HG03045 (cell line): ENCODE results near the gene CYBRD1.
"Not testable (repeated sequence)": the region's sequence is repeated elsewhere in the genome, so short reads cannot be mapped to it uniquely, and the experiment has no call there.

ENCODE experiments used
- ATAC-seq: cut with Tn5 transposase; IDR thresholded peaks from one replicate; pipeline ENCODE4 v1.9.1; 2021; ENCODE audit warnings: mild to moderate bottlenecking, moderate library complexity; ENCODE audit not compliant: unreplicated experiment

CYBRD1 gene, protein sequence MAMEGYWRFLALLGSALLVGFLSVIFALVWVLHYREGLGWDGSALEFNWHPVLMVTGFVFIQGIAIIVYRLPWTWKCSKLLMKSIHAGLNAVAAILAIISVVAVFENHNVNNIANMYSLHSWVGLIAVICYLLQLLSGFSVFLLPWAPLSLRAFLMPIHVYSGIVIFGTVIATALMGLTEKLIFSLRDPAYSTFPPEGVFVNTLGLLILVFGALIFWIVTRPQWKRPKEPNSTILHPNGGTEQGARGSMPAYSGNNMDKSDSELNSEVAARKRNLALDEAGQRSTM

DNA sequence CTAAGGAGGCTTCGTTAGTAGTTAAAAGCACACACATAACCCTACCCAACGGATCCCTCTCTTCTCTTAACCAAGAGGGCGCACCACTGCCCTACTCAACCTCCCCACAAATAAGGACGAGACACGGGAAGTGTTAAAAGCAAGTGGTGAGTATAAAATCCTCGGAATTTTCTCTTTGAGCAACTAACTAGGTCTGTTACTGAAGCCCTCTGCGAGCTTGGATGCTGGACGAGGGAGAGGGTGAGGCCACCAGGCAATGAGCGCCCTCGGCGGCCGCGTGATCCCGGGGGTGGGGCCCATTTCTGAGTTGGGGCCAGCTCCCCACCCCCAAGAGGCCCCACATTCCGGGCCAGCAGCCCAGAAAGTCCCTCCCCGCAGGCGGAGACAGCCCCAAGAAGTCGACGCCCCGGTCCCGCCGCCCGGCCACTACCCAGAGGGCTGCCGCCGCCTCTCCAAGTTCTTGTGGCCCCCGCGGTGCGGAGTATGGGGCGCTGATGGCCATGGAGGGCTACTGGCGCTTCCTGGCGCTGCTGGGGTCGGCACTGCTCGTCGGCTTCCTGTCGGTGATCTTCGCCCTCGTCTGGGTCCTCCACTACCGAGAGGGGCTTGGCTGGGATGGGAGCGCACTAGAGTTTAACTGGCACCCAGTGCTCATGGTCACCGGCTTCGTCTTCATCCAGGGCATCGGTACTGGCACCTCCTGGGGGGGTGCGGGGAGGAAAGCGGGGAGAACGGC, at the start of gene CYBRD1:
Gene CYBRD1, plus strand, starts transcription at position 423 of the 736 bp plus-strand sequence. Its CDS starts 72 bp downstream, at position 495.
- ATAC-seq, result peak; percentile 53

DNA sequence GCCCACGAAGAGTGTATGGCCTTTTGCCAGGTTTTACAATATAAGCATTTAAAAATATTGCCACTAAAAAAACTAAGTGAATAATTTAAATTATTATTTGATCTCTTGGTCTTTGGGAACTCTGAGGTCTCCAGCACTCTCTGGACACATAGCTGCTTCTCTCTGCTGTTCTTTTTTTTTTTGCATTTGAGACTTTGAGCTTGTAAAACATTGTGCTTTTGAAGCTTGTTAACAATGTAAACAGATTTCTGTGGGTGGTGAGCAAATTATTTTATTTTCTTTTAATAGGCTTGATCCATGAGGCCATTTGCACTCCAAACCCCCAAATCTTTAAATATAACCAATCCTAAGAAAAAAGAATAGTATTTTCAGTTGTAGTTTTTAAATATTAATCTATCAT, 46.3 kb upstream of the CYBRD1 start:
- no peak for ATAC-seq

DNA sequence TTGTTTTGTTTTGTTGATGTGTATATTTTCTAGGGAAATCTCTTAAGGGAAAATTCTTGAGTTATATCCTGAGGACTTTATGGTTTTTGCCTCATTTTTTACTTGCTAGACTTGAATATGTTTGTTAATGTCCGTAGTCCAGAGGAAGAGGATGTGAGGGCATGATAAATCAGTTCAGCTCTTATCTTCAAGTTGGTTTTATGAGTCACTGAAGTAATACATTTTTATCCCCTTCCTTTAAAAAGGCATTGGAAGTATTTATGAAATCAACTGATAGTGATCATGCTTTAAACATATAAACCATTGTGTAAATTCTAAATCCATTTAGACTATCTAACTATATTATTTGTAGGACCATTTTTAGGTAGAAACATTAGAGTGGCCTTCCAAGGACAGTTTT, 43.9 kb upstream of the CYBRD1 start:
- no peak for ATAC-seq

DNA sequence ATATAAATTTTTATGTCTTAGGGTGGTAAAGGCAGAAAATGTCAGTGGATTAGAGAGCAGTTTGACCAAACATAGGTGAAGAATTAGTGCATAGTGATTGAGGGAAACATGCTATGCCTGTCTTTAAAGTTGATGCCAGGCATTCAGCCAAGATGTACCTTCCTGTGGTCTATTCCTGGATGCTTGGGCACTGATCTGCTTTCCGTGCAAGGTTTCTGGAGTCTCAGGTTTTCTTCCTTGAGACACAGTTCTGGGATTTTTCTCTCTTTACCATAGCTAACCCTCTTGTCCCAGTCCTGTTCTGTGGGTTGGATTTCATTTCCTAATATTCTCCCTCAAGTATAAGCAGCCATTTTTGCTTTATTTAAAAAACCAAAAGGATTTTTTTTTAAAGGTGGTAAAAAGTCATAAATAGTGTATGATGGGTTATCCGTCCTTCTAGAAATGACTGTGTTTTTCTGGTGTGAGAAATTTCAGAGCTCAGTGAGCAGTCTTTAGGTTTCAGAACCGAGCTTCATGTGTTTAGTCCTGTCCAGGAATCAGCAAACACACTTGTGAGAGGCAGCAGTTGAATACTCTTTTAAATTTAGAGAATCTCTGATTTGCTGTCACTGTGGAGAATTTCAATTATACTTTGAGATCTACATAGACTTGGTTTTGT, 43.0 kb upstream of the CYBRD1 start:
- ATAC-seq, result no peak

DNA sequence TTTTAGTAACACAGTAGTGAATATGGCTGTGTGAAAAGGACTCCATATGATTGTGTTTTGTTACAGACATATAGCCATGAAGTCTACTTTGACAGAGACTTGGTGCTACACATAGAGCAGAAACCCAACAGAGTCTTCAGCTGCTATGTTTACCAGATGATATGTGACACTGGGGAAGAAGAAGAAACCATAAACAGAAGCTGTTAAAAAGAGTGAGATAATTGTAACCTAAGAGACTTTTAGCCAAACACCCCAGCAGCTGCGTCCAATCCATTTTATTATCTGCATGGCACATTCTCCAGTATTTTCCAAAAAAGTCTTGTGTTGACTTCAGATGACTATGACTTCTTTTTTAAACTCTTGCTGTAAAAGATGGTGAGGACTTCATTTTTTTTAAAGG, 41.4 kb upstream of the CYBRD1 start:
- no peak for ATAC-seq

DNA sequence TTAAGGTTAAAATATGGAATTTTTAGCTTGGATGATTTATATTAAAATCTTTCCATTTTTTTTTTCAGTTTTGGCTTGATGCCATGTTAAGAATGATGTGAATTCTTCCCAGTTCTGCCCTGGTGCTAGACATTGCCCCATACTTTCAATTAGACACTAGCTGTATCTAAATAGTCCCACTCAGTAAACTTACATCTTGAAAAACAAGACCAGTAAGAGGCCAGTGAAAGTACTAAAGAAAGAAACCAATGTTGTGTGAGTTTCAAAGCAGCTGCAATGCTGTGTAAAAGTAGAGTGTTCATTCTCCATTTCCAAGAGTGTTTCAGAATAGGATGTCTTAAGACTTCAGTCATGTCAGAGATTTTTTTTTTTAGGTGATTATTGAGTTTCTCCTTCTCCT, 40.0 kb upstream of the CYBRD1 start:
- ATAC-seq, result no peak

DNA sequence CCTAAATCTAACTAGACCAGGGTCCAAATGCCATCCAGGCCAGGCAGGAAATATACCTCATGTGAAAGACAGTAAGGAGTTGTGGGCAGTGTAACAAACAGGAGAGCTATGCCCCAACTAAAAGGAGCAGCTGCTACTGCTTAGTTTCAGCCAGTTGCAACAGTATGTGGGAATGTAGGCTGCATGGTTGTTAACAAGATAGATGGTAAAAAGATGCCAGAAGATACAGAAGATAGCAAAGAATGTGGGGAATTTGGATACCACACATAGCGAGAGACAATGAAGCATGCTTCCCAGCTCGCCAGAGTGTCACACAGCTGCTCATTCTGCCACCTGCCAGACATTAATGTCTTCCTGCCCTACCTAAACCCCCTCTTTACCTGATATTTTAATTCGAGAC, 39.4 kb upstream of the CYBRD1 start:
- no peak for ATAC-seq

DNA sequence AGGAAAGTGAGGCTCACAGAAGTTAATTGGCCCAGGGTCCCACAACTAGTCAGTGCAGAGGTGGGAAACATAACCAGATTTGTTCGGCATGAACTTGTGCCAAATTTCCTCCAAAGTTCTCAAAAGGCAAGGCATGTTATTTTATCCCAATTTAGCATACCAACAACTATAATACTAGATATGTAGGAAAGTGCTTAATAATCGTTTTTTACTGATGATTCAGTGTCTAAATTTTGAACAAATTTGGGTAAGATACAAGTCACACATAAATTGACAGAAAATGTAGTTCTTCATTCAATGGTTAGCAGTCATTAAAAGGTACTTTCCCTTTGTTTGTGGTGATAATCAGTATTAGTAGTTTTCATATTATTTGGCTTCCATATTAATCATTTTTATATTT, 38.5 kb upstream of the CYBRD1 start:
- ATAC-seq, result no peak

DNA sequence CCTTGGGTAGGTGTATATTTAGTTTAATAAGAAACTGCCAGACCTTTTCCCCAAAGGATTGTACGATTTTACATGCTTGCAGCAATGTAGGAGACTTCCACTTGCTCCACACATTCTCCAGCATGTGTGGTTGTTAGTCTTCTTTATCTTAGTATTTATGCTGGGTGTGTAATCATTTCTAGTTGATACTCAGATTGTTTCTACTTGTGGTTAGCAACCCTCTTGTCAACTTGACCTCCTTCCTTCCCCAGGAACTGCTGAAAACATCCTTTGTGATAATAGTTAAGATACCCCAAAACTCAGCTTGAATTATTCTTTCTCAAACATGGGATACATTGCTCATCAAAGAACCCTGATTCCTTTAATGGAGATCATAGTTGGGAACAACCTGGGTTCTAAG, 37.2 kb upstream of the CYBRD1 start:
- no peak for ATAC-seq

DNA sequence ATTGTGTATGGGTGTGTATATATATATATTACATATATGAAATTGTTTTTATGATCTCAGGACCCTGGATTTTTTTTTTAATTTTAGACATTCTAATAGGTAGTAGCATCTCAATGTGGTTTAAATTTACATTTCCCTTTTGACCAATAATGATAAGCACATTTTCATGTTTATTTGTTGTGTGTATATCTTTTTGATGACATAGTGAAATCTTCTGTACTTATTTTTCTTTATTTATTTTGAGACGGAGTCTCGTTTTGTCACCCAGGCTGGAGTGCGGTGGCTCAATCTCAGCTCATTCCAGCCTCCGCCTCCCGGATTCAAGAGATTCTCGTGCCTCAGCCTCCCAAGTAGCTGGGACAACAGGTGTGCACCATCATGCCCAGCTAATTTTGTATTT, 35.1 kb upstream of the CYBRD1 start:
- no peak for ATAC-seq

DNA sequence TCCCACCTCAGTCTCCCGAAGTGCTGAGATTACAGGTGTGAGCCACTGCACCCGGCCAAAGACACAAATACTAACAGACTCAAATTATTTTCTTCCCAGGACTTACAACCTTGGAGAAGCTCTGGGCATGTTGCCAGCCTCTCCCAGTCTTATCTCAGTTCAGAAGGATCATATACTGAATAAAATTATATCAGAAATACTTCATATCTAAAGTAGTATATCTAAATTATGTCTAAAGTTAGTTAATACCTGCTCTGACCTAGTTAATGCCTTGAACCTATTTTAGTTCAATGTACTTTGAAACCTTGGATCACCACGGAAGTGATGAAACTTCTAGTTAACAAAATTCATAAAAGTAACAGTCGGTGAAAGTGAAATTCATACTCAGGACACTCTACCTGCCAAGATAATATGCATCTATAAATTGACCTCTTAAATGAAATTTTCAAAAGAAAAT, 34.4 kb upstream of the CYBRD1 start:
- ATAC-seq, result no peak

DNA sequence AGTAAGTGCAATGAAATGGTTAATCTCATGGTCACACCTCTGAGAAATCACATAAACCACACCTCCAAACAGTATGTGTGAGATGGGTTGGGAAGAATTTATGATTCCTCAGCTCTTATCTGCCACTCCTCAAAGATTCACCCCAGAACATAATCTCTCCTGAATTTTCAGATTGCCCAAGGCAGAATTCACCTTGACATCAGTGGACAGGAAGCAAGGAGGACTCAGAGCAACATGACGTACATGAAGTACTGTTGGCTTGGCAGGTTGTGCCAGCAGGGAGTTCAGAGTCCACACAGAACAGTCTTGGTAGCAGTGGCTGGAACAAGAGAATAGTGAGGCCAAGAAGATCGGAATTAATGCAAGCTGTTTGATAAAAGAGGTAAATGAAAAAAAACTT, 31.7 kb upstream of the CYBRD1 start:
- ATAC-seq, result no peak

DNA sequence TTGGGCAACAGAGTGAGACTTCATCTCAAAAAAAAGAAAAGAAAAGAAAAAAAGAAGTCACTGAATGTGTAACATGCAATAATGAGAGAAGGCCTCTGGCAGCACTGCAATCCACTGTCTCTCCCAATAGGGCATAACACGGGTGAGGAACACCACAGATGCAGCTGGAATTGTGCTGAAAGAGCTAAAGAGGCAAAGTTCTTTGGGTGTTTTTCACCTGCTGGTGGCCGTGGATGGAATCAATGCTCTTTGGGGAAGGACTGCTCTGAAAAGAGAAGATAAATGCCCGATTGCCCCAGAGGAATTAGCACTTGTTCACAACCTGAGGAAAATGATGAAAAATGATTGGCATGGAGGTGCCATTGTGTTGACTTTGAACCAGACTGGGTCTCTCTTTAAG, 31.0 kb upstream of the CYBRD1 start:
- ATAC-seq, result no peak

DNA sequence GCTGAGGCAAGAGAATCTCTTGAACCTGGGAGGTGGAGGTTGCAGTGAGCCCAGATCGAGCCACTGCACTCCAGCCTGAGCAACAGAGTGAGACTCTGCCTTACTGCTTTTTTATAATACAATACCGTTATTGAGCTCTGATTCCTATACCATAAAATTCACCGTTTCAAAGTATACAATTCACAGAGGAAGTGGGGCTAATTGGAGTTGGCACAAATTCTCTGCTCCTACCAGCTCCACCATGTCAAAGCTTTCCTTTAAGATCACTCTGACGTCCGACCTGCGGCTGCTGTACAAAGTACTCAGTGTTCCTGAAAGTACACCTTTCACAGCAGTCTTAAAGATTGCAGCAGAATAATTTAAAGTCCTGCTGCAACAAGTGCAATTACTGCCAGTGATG, 29.6 kb upstream of the CYBRD1 start:
- ATAC-seq, result no peak

DNA sequence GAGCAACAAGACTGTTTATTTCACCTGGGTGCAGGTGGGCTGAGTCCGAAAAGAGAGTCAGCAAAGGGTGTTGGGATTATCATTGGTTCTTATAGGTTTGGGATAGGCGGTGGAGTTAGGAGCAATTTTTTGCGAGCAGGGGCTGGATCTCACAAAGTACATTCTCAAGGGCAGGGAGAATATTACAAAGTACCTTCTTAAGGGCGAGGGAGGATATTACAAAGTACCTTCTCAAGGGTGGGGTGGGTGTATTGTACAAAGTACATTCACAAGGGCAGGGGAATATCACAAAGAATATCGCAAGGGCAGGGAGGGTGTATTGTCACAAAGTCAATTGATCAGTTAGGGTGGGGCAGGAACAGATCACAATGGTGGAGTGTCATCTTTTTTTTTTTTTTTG, 24.6 kb upstream of the CYBRD1 start:
- not testable (repeated sequence) for ATAC-seq

DNA sequence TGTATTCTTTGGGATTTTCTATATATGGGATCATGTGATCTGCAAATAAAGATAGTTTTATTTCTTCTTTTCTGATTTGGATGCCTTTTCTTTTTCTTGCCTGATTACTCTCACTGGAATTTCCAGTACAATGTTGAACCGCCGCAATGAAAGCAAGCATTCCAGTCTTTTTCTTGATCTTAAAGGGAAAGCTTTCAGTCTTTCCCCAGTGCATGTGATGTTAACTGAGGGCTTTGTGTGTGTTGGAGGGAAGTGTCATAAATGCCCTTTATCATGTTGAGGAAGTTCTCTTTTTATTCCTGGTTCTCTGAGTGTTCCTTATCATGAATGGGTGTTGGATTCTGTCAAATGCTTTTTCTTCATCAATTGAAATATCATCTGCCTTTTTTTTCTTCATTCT, 16.9 kb upstream of the CYBRD1 start:
- no peak for ATAC-seq

DNA sequence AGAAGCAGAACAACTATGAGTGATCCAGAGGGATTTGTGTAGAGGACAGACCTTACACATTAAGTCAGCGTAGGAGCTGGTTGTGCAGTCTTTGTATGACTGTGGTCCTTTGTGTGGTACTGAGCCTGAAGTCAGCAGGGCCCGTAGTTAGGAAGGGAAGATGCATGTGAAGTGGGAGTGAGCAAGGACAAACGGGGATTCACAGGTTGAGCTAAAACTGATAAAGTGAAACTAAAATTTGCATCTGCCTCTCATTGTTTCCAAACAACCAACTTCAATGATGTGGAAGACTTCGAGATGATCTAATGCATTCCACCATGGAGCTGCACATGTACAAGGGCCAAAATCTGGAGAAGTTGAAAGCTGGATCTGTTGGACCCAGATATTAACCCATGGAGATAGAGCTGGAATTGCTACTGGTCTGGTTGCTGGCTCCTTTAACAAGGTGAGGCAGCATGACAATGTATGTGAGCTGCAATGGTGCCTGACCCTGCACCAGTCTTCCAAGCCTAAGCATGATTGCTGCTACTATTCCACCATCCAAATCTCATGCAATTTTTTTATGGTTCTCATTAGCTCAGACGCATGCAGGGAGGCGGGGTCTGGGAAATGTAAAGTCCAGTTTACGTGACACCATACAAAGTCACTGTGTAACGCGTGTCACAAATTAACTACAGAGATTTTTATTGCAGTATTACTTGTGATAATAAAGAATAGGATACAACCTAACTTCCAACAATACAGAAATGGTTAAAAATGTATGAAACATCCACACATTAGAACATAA, 12.1 kb upstream of the CYBRD1 start:
- ATAC-seq, result peak; percentile 89

DNA sequence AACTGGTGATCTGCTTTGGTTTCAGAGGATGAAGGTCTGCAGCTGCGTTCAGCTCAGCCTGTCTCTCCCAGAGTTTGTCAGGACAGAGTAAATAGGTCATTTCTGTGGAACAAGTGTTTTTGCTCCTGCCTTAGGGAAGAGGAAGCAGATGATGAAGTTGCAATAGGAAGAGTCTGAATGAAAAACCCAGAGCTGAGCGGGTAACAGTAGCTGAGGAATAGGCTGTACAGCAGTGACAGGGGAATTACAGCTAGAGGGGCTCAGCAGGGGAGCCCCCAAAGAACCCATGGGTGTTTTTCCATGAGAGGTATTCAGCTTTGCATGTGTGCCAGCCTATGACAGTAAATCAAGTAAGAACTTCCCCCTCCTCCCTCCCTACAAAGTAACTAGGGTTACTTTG, 10.3 kb upstream of the CYBRD1 start:
- ATAC-seq, result no peak

DNA sequence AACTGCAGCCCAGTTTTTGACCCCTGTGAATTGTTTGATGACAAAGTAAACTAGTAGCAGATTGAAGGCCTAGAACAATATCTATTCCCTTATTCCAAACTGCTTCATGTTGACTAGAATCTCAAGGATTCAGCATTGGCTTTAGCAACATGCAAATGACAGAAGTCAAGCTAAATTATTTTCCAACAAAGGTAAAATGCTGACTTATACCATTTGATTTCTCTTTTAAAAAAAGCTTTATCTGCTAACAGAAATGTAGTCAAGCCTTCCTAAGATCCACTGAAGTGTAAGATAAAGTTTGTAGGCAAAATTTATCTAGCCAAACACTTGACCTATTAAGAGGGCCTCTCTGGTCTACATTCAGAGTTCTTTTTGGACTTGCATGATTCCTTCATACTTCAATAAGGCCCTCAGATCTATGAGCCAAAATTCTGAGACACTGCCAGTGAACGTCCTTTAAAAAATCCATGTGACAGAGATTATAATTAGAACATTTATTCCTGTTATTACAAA, 9.5 kb upstream of the CYBRD1 start:
- no peak for ATAC-seq

DNA sequence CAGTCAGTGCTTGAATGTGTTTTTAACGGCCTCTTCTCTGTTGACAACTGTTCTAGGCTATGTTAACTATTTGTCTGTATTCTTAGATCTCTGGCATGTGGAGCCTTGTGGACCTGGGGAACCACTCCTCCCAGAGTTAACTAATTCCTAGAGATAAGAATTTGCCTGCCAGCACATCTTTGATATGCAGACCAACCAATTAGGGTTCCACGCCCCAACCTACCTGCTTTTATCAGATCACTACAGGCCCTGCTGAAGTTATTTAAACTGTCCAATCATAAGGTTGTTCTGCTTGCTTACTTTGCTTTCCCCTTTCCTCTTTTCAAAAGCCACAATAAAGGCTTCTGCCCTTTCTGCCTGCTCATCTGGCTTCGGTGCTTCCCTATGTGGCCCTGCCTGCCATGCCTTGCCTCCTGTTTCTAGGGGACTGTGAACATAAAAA, 8.5 kb upstream of the CYBRD1 start:
- no peak for ATAC-seq
